DMS 273 (cell line): ENCODE data around the gene PRAMEF5.
"Not testable (repeated sequence)": the region's sequence is repeated elsewhere in the genome, so short reads cannot be mapped to it uniquely, and the experiment has no call there.

Experiments
- DNase-seq: peaks from one replicate; lab custom pipeline; 2025; ENCODE audit not compliant: unreplicated experiment; lab: John Stamatoyannopoulos, UW

PRAMEF5 gene

GRCh38 chr1:13253898-13254297, at the start of gene PRAMEF5:
Gene PRAMEF5 (plus strand): TSS chr1:13254198. CDS start chr1:13259269, 5,071 bp downstream.
- not testable (repeated sequence) for DNase-seq

DNA sequence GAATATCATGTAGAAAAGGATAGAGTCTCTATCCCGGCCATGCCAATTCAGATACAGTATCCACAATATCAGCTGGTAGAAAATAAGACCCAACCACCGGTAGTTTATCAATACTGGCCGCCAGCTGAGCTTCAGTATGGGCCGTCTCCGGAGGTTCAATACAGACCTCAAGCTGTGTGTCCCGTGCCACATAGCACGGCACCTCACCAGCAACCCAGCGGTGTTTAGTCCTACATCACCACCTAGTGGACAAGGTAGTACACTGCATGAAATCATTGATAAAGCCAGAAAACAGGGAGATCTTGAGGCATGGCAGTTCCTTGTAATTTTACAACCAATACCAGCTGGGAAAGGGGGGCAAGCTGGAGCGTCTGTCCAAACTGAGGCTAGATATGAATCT, 45.3 kb upstream of the PRAMEF5 start:
- DNase-seq, result not testable (repeated sequence)

DNA sequence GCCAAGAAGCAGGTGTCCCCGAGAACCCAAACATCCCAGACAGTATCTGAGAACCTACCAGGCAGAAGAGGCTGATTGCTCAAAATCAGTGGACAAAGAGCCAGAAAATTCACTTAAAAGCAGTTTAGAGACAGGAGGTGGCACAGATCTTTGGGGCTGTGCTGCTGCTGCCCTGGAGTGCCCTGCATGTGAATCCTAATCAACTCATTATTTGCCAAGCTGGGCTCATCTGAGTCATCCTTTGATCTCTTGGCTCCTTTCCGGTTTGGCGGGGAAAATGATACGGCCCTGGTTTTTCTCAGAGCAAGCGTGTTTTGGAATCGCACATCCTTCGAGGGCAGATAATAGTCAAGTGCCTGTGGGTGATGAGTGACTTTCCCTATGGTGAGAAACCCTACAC, 37.4 kb upstream of the PRAMEF5 start:
- DNase-seq, result not testable (repeated sequence)

- not testable (repeated sequence) for DNase-seq
These were observed 34.8 kb upstream of the PRAMEF5 start for GRCh38 chr1:13219203-13219602.

DNA sequence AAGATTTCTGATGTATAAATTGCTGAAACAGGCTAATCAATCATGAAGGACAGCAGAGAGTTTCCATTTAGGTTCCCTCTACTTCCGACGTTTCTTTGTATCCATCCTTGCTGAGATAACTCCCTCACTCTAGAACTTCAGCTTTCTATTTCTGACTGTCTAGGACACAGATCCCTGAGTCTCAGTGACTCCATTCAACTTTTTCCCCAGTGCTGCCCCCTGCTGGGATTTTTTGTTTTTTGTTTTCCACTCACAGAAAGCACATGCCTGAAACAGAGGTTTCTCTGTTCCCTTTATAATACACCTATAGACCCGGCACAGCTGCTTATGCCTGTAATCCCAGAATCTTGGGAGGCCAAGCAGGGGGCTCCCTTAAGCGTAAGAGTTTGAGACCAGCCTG, 31.2 kb upstream of the PRAMEF5 start:
- not testable (repeated sequence) for DNase-seq

DNA sequence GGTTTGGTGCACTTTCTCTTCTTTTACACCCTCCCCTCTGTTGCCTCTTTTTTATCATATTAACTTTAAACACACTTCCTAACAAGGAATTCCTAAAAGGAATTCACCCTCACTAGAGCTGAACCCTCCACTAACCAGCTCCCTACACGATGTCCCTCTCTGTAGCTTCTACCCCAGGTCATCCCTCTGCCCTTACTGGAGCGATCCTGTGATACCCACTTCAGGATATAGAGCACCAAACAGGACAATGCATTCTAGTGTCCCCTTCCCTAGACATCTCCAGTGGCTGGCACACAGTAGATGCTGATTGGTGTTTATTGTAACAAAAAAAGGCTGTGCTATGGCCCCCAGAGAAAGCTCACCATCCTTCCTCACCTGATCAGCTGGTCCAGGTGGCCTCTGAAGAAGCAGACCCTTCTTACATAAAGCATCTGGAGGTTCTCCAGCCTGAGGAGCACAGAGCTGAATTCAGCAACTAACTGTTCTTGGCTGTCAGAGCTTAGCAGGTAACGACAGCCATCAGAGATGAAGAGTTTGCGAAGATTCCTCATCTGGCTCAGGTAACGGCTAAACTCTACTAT, 29.4 kb upstream of the PRAMEF5 start:
- DNase-seq, result no peak

- DNase-seq, result not testable (repeated sequence)
These were observed 28.3 kb upstream of the PRAMEF5 start, which contains the start of gene PRAMEF18 for GRCh38 chr1:13225675-13226204. Gene PRAMEF18 (minus strand): TSS chr1:13226154. CDS start chr1:13226106, 48 bp downstream.

DNA sequence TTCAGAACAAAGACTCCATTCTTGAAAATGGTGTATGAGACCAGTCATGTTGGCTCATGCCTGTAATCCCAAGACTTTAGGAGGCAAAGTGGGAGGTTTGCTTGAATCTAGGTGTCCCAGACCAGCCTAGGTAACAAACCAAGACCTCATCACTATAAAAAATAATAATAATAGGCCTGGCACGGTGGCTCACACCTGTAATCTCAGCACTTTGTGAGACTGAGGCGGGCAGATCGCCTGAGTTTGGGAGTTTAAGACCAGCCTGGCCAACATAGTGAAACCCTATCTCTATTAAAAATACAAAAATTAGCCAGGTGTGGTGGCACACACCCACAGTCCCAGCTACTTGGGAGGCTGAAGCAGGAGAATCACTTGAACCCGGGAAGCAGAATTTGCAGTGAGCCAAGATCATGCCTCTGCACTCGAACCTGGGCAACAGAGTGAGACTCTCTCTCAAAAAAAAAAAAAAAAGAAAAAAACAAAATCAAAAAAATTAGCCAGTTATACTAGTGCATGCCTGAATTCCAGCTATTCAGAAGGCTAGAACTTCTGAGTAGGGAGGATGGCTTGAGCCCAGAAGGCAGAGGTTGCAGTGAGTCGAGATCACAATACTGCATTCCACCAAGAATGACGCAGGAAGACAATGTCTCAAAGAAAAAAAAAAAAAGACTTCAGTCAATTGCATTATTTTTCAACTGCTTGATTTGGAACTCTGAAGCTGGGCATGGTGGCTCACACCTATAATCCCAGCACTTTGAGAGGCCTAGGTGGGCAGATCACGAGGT, 26.5 kb upstream of the PRAMEF5 start:
- DNase-seq, result not testable (repeated sequence)

DNA sequence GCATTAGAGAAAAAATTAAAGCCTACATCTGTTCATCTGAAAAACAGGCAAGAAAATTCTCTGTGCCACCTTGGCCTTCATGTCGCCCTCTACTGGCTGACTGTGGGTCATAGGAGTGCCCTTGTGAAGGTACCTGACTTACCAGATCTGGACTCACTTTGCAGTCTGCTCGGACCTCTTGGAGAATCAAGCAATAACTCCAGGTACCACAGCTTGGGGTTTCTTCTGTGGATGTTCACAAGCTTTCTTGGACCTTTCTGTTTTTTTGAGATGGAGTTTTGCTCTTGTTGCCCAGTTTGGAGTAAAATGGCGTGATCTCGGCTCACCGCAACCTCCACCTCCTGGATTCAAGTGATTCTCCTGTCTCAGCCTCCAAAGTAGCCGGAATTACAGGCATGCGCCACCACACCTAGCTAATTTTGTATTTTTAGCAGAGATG, 25.6 kb upstream of the PRAMEF5 start:
- peak; percentile 59 for DNase-seq

- not testable (repeated sequence) for DNase-seq
These were observed 23.9 kb upstream of the PRAMEF5 start for GRCh38 chr1:13230096-13230495.

- DNase-seq, result not testable (repeated sequence)
These were observed 23.4 kb upstream of the PRAMEF5 start for GRCh38 chr1:13230601-13231000.

- DNase-seq, result not testable (repeated sequence)
These were observed 22.8 kb upstream of the PRAMEF5 start for GRCh38 chr1:13231061-13231750.

DNA sequence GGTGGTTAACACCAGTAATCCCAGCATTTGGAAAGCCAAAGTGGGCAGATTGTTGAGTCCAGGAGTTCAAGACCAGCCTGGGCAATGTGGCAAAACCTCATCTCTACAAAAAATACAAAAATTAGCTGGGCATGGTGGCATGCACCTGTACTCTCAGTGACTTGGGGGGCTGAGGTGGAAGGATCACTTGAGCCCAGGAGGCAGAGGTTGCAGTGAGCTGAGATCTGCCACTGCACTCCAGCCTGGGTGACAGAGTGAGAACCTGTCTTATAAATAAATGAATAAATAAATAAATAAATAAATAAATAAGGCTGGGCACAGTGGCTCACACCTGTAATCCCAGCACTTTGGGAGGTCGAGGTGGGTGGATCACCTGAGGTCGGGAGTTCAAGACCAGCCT, 21.9 kb upstream of the PRAMEF5 start:
- not testable (repeated sequence) for DNase-seq

DNA sequence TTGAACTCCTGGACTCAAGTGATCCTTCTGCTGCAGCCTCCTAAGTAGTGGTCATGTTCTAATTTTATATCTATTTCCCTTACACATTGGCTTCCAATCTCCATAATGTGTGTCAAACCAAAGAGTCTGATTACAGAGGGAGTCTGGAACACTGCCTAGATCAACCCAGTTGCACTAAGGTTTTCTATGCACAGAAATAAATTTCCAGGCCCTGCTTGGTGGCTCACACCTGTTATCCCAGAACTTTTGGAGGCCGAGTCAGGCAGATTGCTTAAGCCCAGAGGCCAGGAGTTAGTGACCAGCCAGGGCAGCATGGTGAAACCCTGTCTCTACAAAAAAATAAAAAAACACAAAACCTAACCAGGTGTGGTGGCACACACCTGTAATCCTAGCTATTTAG, 19.9 kb upstream of the PRAMEF5 start:
- not testable (repeated sequence) for DNase-seq

DNA sequence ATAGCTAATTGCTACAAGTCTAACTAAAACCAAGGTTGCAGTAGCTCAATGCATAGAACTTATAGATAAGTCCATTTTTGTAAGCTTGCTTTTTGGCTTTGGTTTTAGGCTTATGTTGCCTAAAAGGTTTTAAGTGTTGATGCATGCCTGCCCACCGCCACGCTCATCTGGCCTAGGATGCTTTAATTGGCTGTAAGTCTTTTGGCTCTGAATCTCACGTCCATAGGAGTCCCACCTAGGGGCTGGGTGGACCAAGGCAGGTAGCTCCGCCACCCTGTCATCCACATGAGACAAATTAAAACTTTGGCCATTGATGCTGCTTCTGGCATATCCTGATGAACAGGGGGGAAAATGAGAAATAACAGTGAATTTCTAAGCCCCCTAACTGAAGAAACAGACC, 16.4 kb upstream of the PRAMEF5 start:
- DNase-seq, result not testable (repeated sequence)

GRCh38 chr1:13239633-13240032, 14.4 kb upstream of the PRAMEF5 start:
- DNase-seq, result not testable (repeated sequence)

GRCh38 chr1:13243536-13244263, 10.3 kb upstream of the PRAMEF5 start:
- not testable (repeated sequence) for DNase-seq

DNA sequence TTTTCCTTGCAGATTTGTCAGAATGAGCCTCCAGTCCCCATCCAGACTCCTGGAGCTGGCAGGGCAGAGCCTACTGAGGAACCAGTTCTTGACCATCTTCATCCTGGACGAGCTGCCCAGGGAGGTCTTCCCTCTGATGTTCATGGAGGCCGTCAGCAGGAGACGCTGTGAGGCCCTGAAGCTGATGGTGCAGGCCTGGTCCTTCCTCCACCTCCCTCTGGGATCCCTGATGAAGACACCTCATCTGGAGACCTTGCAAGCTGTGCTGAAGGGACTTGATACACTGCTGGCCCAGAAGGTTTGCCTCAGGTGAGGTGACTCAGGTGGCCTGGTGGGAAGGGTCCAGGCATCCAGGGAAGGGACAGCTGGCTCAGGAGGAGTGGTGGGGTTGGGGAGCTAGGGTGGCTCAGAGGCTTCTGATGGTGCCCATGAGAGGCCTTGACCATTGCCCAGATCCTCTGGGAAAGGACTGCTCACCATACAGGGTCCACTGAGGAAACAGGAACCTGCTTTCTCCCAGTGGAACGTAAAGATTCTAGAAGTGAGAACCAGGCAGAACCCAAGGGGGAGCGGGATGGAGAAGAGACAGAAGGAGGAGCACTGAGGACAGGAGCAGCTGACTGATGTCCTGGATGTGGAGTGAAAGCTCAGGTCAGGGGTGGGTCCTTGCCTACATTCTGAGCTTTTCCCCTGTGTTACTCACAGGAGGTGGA, 8.0 kb upstream of the PRAMEF5 start:
- DNase-seq, result not testable (repeated sequence)

DNA sequence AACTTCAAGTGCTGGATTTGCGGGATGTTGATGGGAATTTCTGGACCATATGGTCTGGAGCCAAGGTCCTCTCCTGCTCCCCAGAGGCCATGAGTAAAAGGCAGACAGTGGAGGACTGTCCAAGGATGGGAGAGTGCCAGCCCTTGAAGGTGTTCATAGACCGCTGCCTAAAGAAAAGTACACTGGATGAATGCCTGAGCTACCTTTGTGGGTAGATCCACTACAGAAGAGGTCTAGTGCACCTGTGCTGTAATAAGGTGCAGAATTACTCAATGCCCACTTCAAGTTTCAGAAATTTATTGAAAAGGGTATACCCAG, 7.5 kb upstream of the PRAMEF5 start:
- DNase-seq, result not testable (repeated sequence)

DNA sequence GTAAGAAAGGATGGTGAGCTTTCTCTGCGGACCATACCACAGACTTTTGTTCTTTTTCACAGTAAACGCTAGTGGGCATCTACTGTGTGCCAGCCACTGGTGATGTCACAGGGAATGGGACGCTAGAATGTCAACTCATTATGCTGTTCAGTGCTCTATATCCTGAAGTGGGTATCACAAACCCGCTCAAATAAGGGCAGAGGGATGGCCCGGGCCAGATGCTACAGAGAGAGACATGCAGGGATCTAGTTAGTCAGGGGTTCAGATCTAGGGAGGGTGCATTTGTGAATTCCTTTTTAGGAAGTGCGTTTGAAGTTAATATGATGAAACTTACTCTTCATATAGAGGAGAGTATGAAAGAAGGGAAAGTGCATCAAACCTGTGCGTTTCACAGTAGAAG, 6.9 kb upstream of the PRAMEF5 start:
- DNase-seq, result not testable (repeated sequence)
